ENCODE data around the gene ELN.

DNA sequence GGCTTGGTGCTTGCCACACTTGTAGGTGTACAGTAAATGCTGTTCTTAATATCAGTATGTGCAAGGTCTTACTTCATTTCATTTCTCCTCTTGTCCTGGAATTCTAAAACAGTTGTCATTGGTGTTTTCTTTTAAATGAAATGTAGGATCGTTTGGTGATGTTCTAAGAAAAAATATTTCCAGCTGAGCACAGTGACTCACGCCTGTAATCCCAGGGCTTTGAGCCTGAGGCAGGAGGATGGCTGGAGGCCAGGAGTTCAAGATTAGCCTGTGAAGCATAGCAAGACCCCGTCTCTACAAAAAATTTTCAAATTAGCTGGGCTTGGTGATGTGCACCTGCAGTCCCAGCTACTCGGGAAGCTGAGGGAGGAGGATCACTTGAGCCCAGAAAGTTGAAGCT, 32.6 kb upstream of the ELN start:
- no peak for TF ChIP-seq EZH2phosphoT487 (IDR thresholded peaks at IDR 0.05)
- TF ChIP-seq, protein P1, sequence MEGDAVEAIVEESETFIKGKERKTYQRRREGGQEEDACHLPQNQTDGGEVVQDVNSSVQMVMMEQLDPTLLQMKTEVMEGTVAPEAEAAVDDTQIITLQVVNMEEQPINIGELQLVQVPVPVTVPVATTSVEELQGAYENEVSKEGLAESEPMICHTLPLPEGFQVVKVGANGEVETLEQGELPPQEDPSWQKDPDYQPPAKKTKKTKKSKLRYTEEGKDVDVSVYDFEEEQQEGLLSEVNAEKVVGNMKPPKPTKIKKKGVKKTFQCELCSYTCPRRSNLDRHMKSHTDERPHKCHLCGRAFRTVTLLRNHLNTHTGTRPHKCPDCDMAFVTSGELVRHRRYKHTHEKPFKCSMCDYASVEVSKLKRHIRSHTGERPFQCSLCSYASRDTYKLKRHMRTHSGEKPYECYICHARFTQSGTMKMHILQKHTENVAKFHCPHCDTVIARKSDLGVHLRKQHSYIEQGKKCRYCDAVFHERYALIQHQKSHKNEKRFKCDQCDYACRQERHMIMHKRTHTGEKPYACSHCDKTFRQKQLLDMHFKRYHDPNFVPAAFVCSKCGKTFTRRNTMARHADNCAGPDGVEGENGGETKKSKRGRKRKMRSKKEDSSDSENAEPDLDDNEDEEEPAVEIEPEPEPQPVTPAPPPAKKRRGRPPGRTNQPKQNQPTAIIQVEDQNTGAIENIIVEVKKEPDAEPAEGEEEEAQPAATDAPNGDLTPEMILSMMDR (IDR thresholded peaks at IDR 0.05): no peak
- no peak for TF ChIP-seq EZH2 (IDR thresholded peaks at IDR 0.05)
